ENCODE data around the gene SMYD1. TPM values are rescaled to one million over a fixed set of nuclear protein-coding genes. Genes with fewer than 3 reads are reported as not detected.

The SMYD1 gene
- total RNA-seq, 4 donors from 2014 or later, result not detected

DNA sequence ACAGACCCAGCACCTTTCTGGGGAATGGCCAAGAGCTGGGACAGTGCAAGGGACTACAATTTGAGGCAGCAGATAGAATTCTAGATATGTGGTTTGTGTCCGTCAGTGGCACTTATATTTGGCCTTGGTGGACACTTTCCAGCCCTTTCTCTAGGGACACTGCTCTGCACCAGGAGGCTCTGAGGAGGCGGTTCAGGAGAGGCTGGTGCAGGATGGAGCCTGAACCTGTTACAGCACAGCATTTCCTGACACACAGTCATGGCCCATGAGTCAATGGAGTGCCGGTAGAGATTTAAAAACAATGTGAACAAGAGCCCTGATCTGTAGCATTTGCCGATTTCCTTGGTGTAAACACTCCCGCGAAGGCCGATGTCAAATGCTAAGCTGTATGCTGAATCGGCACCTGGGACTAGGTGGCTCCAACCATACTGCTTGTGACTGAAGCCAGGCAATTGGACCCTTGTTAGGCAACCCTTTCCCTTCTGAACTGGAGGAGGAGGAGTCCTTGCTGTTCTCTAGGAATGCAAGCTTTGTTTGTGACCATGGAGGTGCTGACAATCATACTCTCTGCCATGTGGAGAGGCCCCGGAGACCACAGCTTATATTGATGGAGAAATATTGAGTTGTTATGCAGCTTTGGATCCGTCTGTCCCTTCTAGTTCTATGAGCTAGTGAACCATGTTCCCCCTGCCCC lies 48.3 kb downstream of the SMYD1 start:
- Histone ChIP-seq H3K9me3 (no peaks in the 10 kb centered on the region), H3K27ac (no peak overlapping the region), H3K4me1 (no peaks in the 10 kb centered on the region), H3K36me3 (no peaks in the 10 kb centered on the region), H3K27me3 (peaks cover 3% of the 10 kb centered on the region), H3K4me3 (no peak overlapping the region)
- TF ChIP-seq, protein P1, sequence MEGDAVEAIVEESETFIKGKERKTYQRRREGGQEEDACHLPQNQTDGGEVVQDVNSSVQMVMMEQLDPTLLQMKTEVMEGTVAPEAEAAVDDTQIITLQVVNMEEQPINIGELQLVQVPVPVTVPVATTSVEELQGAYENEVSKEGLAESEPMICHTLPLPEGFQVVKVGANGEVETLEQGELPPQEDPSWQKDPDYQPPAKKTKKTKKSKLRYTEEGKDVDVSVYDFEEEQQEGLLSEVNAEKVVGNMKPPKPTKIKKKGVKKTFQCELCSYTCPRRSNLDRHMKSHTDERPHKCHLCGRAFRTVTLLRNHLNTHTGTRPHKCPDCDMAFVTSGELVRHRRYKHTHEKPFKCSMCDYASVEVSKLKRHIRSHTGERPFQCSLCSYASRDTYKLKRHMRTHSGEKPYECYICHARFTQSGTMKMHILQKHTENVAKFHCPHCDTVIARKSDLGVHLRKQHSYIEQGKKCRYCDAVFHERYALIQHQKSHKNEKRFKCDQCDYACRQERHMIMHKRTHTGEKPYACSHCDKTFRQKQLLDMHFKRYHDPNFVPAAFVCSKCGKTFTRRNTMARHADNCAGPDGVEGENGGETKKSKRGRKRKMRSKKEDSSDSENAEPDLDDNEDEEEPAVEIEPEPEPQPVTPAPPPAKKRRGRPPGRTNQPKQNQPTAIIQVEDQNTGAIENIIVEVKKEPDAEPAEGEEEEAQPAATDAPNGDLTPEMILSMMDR (IDR thresholded peaks at IDR 0.05), result no peak
- TF ChIP-seq EP300 (IDR thresholded peaks at IDR 0.05), result no peak
- TF ChIP-seq POLR2AphosphoS5 (IDR thresholded peaks at IDR 0.05), result no peak
- TF ChIP-seq POLR2A (IDR thresholded peaks at IDR 0.05), result no peak
- WGBS, result 90% methylated on average over 10 of the region's 10 CpGs
- no peak for DNase-seq (ENCODE audit: low spot score in 2 of 2)

DNA sequence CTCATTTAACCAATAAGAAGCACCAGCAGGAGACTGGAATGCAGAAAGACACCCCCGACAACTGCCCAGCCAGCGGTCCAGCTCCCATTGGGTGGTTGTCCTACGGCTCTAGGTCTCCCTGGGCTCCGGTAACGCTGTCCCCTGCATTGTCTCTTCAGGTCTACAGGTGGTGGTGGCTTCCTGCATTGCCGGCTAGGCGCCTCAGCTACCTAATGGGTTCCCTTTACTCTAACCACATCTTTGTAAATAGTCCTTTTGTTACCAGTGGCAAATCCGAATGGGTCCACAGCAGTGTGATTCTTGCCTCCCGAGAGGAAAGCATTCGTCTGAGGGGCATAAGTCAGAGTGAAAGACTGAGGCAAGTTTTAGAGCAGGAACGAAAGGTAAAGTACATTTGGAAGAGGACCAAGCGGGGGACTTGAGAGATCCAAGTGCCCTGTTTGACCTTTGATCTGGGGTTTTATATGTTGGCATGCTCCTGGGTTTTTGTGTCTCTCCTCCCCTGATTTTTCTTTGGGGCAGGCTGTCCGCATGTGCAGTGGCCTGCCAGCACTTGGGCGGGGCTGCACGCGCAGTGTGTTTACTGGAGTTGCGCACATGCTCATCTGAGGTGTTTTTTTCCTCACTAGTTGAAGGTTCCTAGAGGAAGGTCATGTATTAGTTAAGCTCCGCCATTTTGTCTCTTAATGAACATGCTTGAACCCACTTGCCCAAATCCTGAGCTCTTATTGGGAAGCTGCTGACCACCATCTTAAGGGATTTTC lies 49.2 kb downstream of the SMYD1 start:
- no peak for TF ChIP-seq EP300 (IDR thresholded peaks at IDR 0.05)
- no peak for TF ChIP-seq POLR2AphosphoS5 (IDR thresholded peaks at IDR 0.05)
- no peak for TF ChIP-seq POLR2A (IDR thresholded peaks at IDR 0.05)
- TF ChIP-seq, protein P1 (IDR thresholded peaks at IDR 0.05), result no peak
- WGBS, result 94% methylated on average over 18 of the region's 18 CpGs
- no peak for DNase-seq (ENCODE audit: low spot score in 2 of 2)
- Histone ChIP-seq H3K9me3 (no peaks in the 10 kb centered on the region), H3K27ac (no peak overlapping the region), H3K36me3 (no peaks in the 10 kb centered on the region), H3K4me1 (no peaks in the 10 kb centered on the region), H3K4me3 (no peak overlapping the region), H3K27me3 (peaks cover 3% of the 10 kb centered on the region)

DNA sequence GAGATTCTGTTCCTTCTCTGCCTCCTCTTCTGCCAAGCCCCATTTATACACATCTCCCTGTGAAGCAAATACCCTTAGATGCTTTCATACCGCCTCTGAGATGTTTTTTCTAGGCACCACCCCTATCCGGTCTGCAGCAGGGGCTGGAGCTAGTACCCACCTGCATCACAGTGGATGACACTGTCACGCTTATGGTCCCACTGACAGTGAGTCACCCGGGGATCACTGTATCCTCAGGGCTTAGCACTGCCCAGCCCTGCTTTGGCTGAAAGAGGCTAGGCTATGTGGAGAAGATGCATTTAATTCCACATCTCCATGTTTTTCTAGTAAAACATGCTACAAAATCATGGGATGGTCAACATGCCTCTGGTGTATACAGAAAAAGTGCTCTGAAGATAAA lies 50.3 kb downstream of the SMYD1 start:
- Histone ChIP-seq H3K27me3 (peaks cover 3% of the 10 kb centered on the region), H3K4me3 (no peak overlapping the region), H3K27ac (no peak overlapping the region), H3K36me3 (no peaks in the 10 kb centered on the region), H3K9me3 (no peaks in the 10 kb centered on the region), H3K4me1 (no peaks in the 10 kb centered on the region)
- 84% methylated on average over 4 of the region's 4 CpGs for WGBS
- no peak for DNase-seq (ENCODE audit: low spot score in 2 of 2)
- TF ChIP-seq EP300 (IDR thresholded peaks at IDR 0.05), result no peak
- TF ChIP-seq POLR2AphosphoS5 (IDR thresholded peaks at IDR 0.05), result no peak
- TF ChIP-seq POLR2A (IDR thresholded peaks at IDR 0.05), result no peak
- TF ChIP-seq, protein P1 (IDR thresholded peaks at IDR 0.05), result no peak

DNA sequence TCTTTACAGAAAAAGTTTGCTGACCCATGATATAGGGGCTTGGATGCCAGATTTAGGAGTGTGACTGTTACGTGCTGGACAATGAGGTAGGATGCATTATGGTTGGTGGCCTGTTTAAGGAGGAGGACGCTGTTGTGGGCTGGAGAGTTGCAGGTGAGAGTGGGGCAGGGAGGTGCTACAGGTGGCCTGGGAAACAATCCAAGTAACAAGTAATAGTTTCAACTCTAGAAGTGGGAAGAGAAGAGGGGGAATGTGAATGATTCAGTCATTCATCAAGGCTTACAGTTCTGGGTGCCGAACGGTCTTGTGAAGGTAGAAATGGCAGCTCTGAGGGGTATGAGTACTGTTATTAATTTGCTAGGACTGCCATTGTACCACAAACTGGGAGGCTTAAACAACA lies 54.1 kb downstream of the SMYD1 start:
- Histone ChIP-seq H3K36me3 (no peaks in the 10 kb centered on the region), H3K27me3 (peaks cover 7% of the 10 kb centered on the region), H3K4me1 (no peaks in the 10 kb centered on the region), H3K9me3 (no peaks in the 10 kb centered on the region), H3K4me3 (no peak overlapping the region), H3K27ac (no peak overlapping the region)
- WGBS, result 90% methylated on average over 4 of the region's 4 CpGs
- DNase-seq (ENCODE audit: low spot score in 2 of 2), result no peak
- no peak for TF ChIP-seq POLR2A (IDR thresholded peaks at IDR 0.05)
- TF ChIP-seq POLR2AphosphoS5 (IDR thresholded peaks at IDR 0.05), result no peak
- TF ChIP-seq EP300 (IDR thresholded peaks at IDR 0.05), result no peak
- TF ChIP-seq, protein P1 (IDR thresholded peaks at IDR 0.05), result no peak

DNA sequence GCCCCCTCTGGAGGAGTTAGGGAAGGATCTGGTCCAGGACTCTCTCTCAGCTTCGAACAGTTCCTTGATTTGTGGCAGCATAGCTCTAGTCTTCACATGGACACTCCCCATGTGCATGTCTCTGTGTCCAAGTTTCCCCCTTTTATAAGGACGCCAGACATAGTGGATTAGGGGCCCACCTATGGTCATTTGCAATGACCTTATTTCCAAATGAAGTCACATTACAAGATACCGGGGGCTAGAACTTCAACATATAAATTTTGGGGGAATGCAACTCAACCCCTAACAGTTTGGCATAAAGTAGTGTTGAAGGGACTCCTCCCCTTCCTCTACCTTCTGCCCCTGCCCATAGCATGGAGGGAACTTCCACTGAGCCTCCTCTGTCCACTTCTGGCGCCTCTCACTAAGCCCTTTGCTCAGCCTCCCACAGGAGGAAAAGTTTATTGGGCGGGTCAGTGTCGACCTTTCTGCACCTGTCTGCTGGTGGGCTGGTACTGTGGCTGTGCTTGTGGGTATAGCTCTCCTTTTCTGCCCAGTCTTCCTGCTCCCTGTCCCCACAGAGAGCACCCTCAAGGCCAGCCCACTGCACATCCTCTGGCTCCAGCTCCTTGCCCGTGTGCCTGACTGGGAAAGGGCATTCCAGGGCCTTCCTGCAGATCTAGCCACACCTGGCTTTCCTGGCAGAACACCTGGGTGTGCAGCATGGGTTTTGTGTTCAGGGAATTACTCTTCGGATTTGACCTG lies 54.7 kb downstream of the SMYD1 start:
- Histone ChIP-seq H3K36me3 (no peaks in the 10 kb centered on the region), H3K27me3 (peaks cover 7% of the 10 kb centered on the region), H3K4me1 (no peaks in the 10 kb centered on the region), H3K27ac (no peak overlapping the region), H3K9me3 (no peaks in the 10 kb centered on the region), H3K4me3 (no peak overlapping the region)
- no peak for DNase-seq (ENCODE audit: low spot score in 2 of 2)
- WGBS, result 82% methylated on average over 8 of the region's 8 CpGs
- TF ChIP-seq EP300 (IDR thresholded peaks at IDR 0.05) (no peak), POLR2AphosphoS5 (IDR thresholded peaks at IDR 0.05) (no peak), POLR2A (IDR thresholded peaks at IDR 0.05) (no peak)
- TF ChIP-seq, protein P1 (IDR thresholded peaks at IDR 0.05), result no peak
